ENCODE data around the gene PCLO.

- TF ChIP-seq CTCF (optimal IDR thresholded peaks at IDR 0.05 in 1 of 3, IDR thresholded peaks at IDR 0.05 in 1 of 3, conservative IDR thresholded peaks at IDR 0.05 in 1 of 3; ENCODE audit: extremely low read depth in 1 of 3, insufficient read depth in 2 of 3, low read length in 3 of 3) = no peak
- no peak for TF ChIP-seq EZH2 (IDR thresholded peaks at IDR 0.05; ENCODE audit: low read length)
Measured at GRCh38 chr7:83054472-83054871, 108.2 kb downstream of the PCLO start.

Measured in keratinocyte (primary cell).